ENCODE data around the gene C4orf54.

GRCh38 chr4:99636422-99636821 lies 21.2 kb downstream of the C4orf54 start:
- no peak for TF ChIP-seq RCOR1 (conservative IDR thresholded peaks at IDR 0.05; ENCODE audit: low read depth, low read length)
- no peak for TF ChIP-seq CTCF (IDR thresholded peaks at IDR 0.05 in 2 of 3, conservative IDR thresholded peaks at IDR 0.05 in 1 of 3; ENCODE audit: control insufficient read depth in 2 of 3, extremely low read depth in 1 of 3, insufficient read depth in 1 of 3, low read depth in 3 of 3, low read length in 3 of 3)
- no peak for TF ChIP-seq EZH2 (IDR thresholded peaks at IDR 0.05; ENCODE audit: borderline replicate concordance, control insufficient read depth, low read depth, low read length)
